Left ventricle myocardium inferior (tissue), 1 donor: ENCODE measurements around the gene CPNE8. TPM values are rescaled to one million over a fixed set of nuclear protein-coding genes. Genes with fewer than 3 reads are reported as not detected.

Source experiments
- DNase-seq: peaks from one replicate; pipeline ENCODE4 v3.0.0-alpha.2; 2020
- H3K27ac ChIP-seq: fragments of 200-600 bp; replicated peaks from 2 replicates; pipeline ENCODE4 v1.8.0; 2021
- H3K27me3 ChIP-seq: fragments of 200-600 bp; 2 replicates; pipeline ENCODE4 v1.8.0; 2021; ENCODE audit warnings: low read depth
- H3K36me3 ChIP-seq: fragments of 200-600 bp; 2 replicates; pipeline ENCODE4 v1.8.0; 2021
- H3K4me1 ChIP-seq: fragments of 200-600 bp; 2 replicates; pipeline ENCODE4 v1.8.0; 2021
- H3K4me3 ChIP-seq: fragments of 200-600 bp; 2 replicates; pipeline ENCODE4 v1.8.0; 2021; ENCODE audit warnings: mild to moderate bottlenecking, moderate library complexity
- H3K9me3 ChIP-seq: fragments of 200-600 bp; replicated peaks from 2 replicates; pipeline ENCODE4 v1.8.0; 2021
- intact Hi-C: fragments of 100-400 bp; cut with micrococcal nuclease; formaldehyde crosslinking; loops from one replicate; pipeline ENCODE4 v1.11.0; 2022
- total RNA-seq: library from RNA; stranded (reverse); fragmentation: NEBNext Ultra II Directional; extraction: Animal tissue kit (Norgen Biotek cat#: 25700); gene quantifications from one replicate; pipeline ENCODE4 v1.2.1, GENCODE V29; 2021
- TF ChIP-seq, protein P1 (sequence below): fragments of 200-600 bp; IDR thresholded peaks from 2 replicates; pipeline ENCODE4 v1.8.0; 2021; ENCODE audit warnings: antibody characterized with exemption, mild to moderate bottlenecking, borderline replicate concordance
- donor health status: DM: no; HTN: yes; CAD: no; lungs with severe emphysema.

CPNE8 gene
- total RNA-seq, 1 donor from 2014 or later, result 7.2 TPM

DNA sequence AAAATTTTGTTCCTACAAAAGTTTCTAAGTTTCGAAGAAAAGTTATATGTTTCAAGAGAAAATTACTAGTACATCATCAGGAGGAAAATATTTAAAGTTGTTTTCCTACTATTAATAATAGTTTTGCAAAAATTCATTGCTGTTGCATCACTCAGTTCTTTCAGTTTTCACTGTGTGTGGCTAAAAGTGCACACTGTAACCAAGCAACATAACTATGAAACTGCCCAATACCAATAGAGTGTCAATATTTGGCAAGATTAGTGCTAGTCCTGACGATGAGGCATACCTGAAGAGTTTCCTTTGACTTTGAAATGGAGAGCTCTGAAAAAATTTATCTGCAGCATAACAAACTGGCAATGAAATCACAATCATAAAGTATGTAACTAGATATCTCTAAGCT, 194.3 kb downstream of the CPNE8 start:
- TF ChIP-seq, protein P1, sequence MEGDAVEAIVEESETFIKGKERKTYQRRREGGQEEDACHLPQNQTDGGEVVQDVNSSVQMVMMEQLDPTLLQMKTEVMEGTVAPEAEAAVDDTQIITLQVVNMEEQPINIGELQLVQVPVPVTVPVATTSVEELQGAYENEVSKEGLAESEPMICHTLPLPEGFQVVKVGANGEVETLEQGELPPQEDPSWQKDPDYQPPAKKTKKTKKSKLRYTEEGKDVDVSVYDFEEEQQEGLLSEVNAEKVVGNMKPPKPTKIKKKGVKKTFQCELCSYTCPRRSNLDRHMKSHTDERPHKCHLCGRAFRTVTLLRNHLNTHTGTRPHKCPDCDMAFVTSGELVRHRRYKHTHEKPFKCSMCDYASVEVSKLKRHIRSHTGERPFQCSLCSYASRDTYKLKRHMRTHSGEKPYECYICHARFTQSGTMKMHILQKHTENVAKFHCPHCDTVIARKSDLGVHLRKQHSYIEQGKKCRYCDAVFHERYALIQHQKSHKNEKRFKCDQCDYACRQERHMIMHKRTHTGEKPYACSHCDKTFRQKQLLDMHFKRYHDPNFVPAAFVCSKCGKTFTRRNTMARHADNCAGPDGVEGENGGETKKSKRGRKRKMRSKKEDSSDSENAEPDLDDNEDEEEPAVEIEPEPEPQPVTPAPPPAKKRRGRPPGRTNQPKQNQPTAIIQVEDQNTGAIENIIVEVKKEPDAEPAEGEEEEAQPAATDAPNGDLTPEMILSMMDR, result no peak
- no peaks in the 10 kb centered on the region for H3K27me3 ChIP-seq
- no peaks in the 10 kb centered on the region for H3K4me1 ChIP-seq
- no peak for DNase-seq
- H3K4me3 ChIP-seq, result no peak overlapping the region
- peaks cover 2% of the 10 kb centered on the region for H3K9me3 ChIP-seq
- H3K27ac ChIP-seq, result no peak overlapping the region
- no peaks in the 10 kb centered on the region for H3K36me3 ChIP-seq
- intact Hi-C loops, result no loop called here

DNA sequence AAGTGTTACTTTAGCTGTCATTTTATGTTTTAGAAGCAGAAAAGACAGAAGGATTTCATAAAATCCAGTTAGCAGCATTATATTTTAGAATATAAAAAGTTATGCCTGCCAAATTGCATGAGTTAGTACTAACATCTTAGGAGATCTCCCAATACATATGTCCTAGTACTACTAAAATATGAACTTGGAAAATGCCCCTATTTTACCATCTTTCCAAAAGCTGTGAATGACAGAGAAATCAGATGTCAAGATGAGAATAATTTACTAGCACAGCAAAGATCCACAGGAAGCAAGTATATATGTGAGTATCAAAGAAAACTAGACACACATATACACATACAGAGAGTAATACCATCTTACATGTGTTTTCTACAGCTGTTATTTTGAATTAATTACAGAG, 196.9 kb downstream of the CPNE8 start:
- intact Hi-C loops, result no loop called here
- Histone ChIP-seq H3K27me3 (no peaks in the 10 kb centered on the region), H3K9me3 (no peaks in the 10 kb centered on the region), H3K36me3 (no peaks in the 10 kb centered on the region), H3K4me1 (no peaks in the 10 kb centered on the region), H3K4me3 (no peak overlapping the region), H3K27ac (no peak overlapping the region)
- TF ChIP-seq, protein P1, result no peak
- no peak for DNase-seq

DNA sequence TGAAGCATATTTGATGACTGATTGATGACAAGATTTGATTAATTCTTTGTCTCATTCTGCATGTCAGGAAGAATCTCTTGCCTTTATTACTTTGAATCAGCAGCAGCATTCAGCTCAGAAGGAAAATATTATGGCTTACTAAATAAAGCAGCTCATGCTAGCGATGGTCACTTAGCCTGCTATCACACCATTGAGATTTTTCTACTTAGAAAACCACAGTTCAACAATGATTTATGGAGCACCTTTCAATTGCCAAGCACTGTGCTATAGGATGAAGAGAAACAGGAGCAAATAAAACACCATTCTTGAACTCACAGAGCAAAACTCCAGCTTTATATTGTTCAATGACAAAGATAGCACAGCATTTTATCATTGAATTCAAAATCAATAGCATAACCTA, 197.7 kb downstream of the CPNE8 start:
- H3K36me3 ChIP-seq, result no peaks in the 10 kb centered on the region
- DNase-seq, result no peak
- intact Hi-C loops, result no loop called here
- no peak overlapping the region for H3K27ac ChIP-seq
- H3K9me3 ChIP-seq, result no peaks in the 10 kb centered on the region
- no peak overlapping the region for H3K4me3 ChIP-seq
- TF ChIP-seq, protein P1, result no peak
- no peaks in the 10 kb centered on the region for H3K27me3 ChIP-seq
- no peaks in the 10 kb centered on the region for H3K4me1 ChIP-seq

DNA sequence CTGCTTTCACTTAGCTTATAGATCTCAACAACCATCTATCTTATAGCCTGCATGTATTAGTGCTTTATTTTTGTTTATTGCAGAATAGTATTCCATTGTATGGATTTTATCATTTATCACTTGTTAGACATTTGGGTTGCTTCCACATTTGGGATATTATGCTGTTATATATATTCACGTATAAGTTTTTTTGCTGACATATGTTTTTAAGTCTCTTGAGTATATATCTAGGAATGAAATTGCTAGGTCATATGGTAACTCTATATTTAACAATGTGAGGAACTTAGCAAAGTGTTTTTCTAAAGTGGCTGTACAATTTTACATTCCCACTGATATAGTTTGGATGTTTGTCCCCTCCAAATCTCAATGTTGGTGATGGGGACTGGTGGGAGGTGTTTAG, 208.1 kb downstream of the CPNE8 start:
- Histone ChIP-seq H3K9me3 (no peaks in the 10 kb centered on the region), H3K27me3 (no peaks in the 10 kb centered on the region), H3K36me3 (peaks cover 16% of the 10 kb centered on the region), H3K4me1 (no peaks in the 10 kb centered on the region), H3K27ac (no peak overlapping the region), H3K4me3 (no peak overlapping the region)
- no peak for DNase-seq
- TF ChIP-seq, protein P1, result no peak
- intact Hi-C loops, result no loop called here

DNA sequence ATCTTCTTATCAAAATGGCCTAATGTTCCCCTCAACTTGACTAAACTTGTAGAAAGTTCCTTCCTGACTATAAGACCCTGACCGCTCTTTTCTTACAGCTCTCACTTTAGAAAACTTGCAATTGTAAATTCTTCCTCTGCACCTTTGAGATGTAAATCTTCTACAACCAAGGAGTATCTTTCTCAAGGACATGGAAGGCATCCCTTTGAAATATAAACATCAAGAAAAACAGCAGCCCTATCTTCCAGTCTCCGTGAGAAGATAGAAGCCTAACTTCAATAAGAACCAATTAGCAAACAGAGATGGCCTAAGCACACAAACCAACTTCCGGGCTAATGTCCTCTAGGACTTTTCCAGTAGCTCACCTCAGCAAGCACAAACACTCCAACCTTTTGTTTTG, 210.3 kb downstream of the CPNE8 start:
- no peaks in the 10 kb centered on the region for H3K4me1 ChIP-seq
- no peaks in the 10 kb centered on the region for H3K9me3 ChIP-seq
- H3K36me3 ChIP-seq, result peaks cover 12% of the 10 kb centered on the region
- no peaks in the 10 kb centered on the region for H3K27me3 ChIP-seq
- DNase-seq, result no peak
- intact Hi-C loops, result no loop called here
- H3K4me3 ChIP-seq, result no peak overlapping the region
- TF ChIP-seq, protein P1, result no peak
- H3K27ac ChIP-seq, result no peak overlapping the region

DNA sequence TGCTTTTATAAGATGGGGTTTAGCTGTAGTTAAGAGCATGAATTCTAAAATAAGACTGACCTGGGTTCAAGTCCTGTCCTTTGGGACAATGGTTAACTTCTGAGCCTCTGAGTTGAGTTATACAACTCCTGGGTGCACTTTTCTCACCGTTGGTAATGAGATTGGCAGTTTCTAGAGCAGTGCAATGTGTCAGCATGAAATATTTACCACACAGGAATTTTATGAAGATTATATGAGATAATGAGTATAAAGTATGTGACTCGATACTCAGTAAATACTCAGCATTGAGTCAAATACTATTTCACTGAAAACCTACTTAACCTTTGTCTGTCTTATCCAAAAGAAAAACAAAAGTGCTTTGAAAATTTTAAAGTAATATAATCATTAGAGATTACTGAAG, 214.2 kb downstream of the CPNE8 start:
- peaks cover 25% of the 10 kb centered on the region for H3K36me3 ChIP-seq
- H3K4me1 ChIP-seq, result no peaks in the 10 kb centered on the region
- H3K4me3 ChIP-seq, result no peak overlapping the region
- intact Hi-C loops, result no loop called here
- TF ChIP-seq, protein P1, result no peak
- H3K27me3 ChIP-seq, result no peaks in the 10 kb centered on the region
- DNase-seq, result no peak
- H3K27ac ChIP-seq, result no peak overlapping the region
- H3K9me3 ChIP-seq, result peaks cover 16% of the 10 kb centered on the region
